ENCODE results near the gene TACC2.

Gene TACC2

DNA sequence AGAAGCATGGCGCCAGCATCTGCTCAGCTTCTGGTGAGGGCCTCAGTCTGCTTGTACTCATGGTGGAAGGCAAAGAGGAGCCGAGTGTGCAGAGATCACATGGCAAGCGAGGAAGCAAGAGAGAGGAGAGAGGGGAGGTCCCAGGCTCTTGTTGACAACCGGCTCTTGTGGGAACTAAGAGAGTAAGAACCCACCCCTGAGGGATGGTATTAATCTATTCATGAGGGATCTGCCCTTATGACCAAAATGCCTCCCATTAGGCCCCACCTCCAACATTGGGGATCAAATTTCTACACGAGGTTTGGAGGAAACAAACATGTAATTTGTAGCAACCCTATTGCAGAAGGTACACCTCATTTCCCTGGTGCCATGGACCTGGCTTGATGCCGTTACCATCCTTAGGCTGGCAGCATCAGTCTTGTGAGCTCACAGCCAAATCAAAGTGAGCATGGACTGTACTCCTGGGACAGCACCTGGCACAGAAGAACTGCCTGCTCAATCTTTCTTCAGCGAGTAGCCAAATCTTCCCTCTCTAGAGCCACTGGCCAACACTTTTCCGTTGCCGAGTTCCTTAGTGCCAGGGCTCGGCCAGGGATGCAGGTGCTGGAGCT, 288.7 kb downstream of the TACC2 start:
- H3K27ac ChIP-seq, result no peak overlapping the region
- TF ChIP-seq, protein P1, sequence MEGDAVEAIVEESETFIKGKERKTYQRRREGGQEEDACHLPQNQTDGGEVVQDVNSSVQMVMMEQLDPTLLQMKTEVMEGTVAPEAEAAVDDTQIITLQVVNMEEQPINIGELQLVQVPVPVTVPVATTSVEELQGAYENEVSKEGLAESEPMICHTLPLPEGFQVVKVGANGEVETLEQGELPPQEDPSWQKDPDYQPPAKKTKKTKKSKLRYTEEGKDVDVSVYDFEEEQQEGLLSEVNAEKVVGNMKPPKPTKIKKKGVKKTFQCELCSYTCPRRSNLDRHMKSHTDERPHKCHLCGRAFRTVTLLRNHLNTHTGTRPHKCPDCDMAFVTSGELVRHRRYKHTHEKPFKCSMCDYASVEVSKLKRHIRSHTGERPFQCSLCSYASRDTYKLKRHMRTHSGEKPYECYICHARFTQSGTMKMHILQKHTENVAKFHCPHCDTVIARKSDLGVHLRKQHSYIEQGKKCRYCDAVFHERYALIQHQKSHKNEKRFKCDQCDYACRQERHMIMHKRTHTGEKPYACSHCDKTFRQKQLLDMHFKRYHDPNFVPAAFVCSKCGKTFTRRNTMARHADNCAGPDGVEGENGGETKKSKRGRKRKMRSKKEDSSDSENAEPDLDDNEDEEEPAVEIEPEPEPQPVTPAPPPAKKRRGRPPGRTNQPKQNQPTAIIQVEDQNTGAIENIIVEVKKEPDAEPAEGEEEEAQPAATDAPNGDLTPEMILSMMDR (conservative IDR thresholded peaks at IDR 0.05), result no peak
- TF ChIP-seq ZFX (IDR thresholded peaks at IDR 0.05), result no peak

DNA sequence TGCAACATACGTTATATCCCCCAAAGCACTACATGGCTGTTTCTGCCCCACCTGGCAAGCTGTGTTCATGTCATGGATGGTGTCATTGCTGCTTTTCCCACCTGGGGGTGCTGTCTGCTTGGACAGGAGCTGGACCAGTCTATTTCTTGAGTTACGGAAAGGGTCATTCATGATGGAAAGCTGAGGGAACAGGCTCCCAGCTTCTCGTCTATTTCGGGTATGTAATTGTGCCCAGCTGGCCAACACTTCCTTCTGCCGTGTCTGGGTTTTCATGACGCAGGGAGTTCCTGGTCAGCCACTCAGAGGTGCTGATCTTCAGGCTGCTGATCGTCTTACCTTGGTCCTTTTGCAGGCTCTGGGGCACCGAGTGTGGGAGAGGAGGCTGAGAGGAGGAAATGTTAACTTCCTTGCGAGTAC, 290.8 kb downstream of the TACC2 start:
- TF ChIP-seq ZFX (IDR thresholded peaks at IDR 0.05), result no peak
- TF ChIP-seq, protein P1 (conservative IDR thresholded peaks at IDR 0.05), result peak; percentile 75
- H3K27ac ChIP-seq, result no peak overlapping the region

DNA sequence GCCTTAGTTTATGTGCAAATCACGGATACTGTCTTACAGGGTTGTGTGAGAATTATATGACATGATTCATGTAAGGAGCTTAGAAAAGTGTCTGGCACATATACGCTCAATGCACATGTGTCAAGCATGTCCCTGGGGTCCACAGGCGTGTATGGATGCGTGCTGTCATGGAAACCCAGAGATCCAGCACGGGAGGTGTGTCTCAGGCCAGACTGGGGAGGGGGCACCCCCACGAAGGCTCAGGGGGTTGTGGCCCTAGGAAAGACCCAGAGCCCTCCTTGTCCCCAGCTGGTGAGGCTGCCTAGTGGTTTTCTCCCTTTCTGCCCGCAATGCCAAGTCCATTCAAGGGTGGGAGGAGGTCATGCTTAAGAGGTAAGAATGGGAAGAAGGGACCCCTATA, 291.2 kb downstream of the TACC2 start:
- TF ChIP-seq, protein P1 (conservative IDR thresholded peaks at IDR 0.05), result no peak
- no peak overlapping the region for H3K27ac ChIP-seq

DNA sequence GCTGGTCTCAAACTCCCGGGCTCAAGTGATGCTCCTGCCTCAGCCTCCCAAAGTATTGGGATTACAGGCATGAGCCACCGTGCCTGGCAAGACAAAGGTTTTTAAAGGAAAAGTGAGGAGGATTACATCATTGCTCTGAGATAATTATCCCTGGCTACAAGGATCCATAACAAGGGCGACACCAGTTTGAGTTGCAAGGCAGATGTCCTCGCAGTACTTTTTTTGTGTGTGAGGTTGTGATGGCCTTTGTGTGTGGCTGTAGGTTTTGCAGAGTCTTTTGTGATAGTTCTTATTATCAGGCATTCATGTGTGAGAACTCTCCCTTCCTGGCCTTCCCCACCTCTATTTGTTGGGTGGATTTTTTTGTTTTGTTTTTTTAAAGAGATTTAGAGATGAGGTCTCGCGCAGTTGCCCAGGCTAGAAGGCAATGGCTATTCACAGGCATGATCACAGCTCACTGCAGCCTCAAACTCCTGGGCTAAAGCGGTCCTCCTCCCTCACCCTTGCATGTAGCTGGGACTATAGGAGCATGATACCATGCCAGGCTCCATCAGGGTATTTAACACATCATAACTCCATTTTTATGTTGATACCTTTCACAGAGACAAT, 292.2 kb downstream of the TACC2 start:
- TF ChIP-seq ZFX (IDR thresholded peaks at IDR 0.05), result no peak
- TF ChIP-seq, protein P1 (conservative IDR thresholded peaks at IDR 0.05), result no peak

DNA sequence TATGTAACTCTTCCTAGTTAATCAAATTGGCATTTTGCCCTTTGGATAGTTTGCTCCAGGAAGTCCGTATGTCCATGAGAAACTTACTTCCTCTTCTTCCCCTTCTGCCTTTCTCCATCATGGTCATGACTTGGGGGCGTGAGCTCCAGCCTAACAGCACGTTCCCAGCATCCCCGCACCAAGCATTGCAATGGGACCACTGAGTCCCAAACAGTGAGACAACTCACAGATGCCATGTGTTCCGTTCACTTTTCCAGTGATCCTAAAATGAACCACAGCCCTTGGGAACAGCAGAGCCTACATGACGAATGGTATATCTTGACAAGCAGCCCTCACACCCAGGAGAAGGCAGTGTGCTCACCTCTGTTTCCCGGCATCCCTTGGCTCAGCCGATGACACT, 292.8 kb downstream of the TACC2 start:
- H3K27ac ChIP-seq, result no peak overlapping the region
- TF ChIP-seq, protein P1 (conservative IDR thresholded peaks at IDR 0.05), result no peak
- TF ChIP-seq ZFX (IDR thresholded peaks at IDR 0.05), result no peak

More for the DNA sequence above, 292.2 kb downstream of the TACC2 start:
- no peak overlapping the region for H3K27ac ChIP-seq

DNA sequence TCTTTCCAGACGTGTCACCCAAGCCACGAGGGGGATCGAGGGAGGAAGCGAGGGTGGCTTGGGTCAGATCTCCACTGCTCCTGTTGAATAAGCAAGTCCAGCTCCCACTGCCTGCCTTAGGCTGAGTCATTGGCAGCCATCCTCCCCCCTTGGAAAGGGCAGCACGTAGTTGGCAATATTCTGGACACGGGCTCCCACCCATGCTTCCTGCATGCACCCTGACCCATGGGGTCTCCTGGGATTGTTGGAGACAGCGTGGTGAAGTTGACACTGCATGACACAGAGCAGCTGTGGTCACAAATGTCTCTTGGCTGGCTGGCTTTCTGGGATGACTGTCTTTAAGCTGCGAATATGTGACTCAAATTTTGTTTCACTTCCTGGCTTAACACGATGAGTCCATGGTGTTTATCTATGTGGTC, 293.3 kb downstream of the TACC2 start:
- H3K27ac ChIP-seq, result no peak overlapping the region
- no peak for TF ChIP-seq ZFX (IDR thresholded peaks at IDR 0.05)
- TF ChIP-seq, protein P1 (conservative IDR thresholded peaks at IDR 0.05), result no peak

DNA sequence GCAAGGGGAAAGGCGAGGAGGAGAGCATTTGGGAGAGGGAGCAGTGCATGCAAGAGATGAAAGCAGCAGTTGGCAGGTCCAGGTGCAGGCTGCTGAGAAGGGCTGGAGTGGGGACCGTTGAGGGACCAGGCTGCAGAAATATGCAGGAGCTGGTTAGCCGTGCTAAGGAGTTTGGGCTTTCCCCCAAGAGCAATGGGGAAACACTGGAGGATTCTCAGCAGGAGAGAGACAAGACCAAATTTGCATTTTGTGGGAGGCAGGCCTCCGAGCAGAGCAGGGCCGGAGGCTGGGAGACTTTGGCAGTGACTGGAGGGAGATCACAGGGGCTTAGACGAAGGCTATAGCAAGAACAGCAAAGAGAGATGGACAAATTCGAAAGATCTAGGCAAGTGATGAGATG, 293.9 kb downstream of the TACC2 start:
- no peak overlapping the region for H3K27ac ChIP-seq
- no peak for TF ChIP-seq ZFX (IDR thresholded peaks at IDR 0.05)
- TF ChIP-seq, protein P1 (conservative IDR thresholded peaks at IDR 0.05), result no peak
